ENCODE results near the gene PLCB4.

PLCB4 gene

GRCh38 chr20:9025011-9025410, 43.9 kb upstream of the PLCB4 start:
- no peak for DNase-seq (ENCODE audit: low spot score)
- no peak for TF ChIP-seq CTCF (IDR thresholded peaks at IDR 0.05; ENCODE audit: extremely low read depth, insufficient read depth, missing control alignments)
- in situ Hi-C loops (cut with MboI; ENCODE audit: low pct_unique_long_range_greater_than_20kb, low sequenced_read_pairs, unreplicated experiment) = no loop called here

GRCh38 chr20:9025643-9026042, 43.2 kb upstream of the PLCB4 start:
- in situ Hi-C loops (cut with MboI; ENCODE audit: low pct_unique_long_range_greater_than_20kb, low sequenced_read_pairs, unreplicated experiment) = no loop called here
- DNase-seq (ENCODE audit: low spot score) = no peak
- TF ChIP-seq CTCF (IDR thresholded peaks at IDR 0.05; ENCODE audit: extremely low read depth, insufficient read depth, missing control alignments) = no peak

DNA sequence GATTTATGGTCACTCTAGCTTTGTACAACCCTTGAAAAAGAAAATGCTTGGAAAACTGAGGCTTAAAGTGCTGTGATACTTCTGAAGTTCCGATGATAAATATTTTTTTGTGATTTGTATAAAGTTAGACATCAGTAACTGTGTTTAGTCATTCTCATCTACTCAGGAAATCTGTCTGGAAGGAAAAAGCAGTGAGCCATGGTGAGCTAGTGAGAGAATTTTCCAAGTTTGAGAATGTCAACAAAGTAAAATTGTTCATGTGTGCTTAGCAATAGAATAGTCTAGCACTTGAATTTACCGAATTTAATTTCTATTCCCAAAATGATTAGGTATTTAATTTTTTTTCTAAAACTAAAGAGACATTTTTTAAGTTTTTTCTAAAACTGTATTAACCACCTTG, 41.3 kb upstream of the PLCB4 start:
- TF ChIP-seq CTCF (IDR thresholded peaks at IDR 0.05; ENCODE audit: extremely low read depth, insufficient read depth, missing control alignments) = no peak
- in situ Hi-C loops (cut with MboI; ENCODE audit: low pct_unique_long_range_greater_than_20kb, low sequenced_read_pairs, unreplicated experiment) = no loop called here

DNA sequence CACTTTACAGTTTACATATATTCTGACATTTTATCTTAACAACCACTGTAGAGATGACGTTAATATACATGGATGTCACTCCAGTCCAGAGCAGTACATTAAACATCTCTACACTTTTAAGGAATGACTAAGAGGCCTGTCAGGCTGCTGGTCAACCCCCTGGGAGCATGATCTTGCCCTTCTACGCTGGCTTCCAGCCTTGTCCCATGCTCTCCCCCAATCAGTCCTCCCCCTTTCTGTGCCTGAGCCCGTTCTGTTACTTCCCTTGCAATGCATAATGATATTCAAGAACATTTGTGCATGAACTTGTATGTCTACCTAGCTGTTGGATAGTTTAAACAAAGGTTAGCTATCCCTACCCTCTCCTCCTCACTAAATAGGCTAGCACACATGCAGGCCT, 40.5 kb upstream of the PLCB4 start:
- no peak for DNase-seq (ENCODE audit: low spot score)
- in situ Hi-C loops (cut with MboI; ENCODE audit: low pct_unique_long_range_greater_than_20kb, low sequenced_read_pairs, unreplicated experiment) = no loop called here
- no peak for TF ChIP-seq CTCF (IDR thresholded peaks at IDR 0.05; ENCODE audit: extremely low read depth, insufficient read depth, missing control alignments)

More for the DNA sequence above, 41.3 kb upstream of the PLCB4 start:
- no peak for DNase-seq (ENCODE audit: low spot score)

- DNase-seq (ENCODE audit: low spot score) = no peak
- in situ Hi-C loops (cut with MboI; ENCODE audit: low pct_unique_long_range_greater_than_20kb, low sequenced_read_pairs, unreplicated experiment) = no loop called here
- no peak for TF ChIP-seq CTCF (IDR thresholded peaks at IDR 0.05; ENCODE audit: extremely low read depth, insufficient read depth, missing control alignments)
Measured at GRCh38 chr20:9031991-9032390, 36.9 kb upstream of the PLCB4 start.

- no peak for DNase-seq (ENCODE audit: low spot score)
- TF ChIP-seq CTCF (IDR thresholded peaks at IDR 0.05; ENCODE audit: extremely low read depth, insufficient read depth, missing control alignments) = no peak
- in situ Hi-C loops (cut with MboI; ENCODE audit: low pct_unique_long_range_greater_than_20kb, low sequenced_read_pairs, unreplicated experiment) = no loop called here
Measured at GRCh38 chr20:9032758-9033157, 36.1 kb upstream of the PLCB4 start.

GRCh38 chr20:9035126-9035525, 33.8 kb upstream of the PLCB4 start:
- in situ Hi-C loops (cut with MboI; ENCODE audit: low pct_unique_long_range_greater_than_20kb, low sequenced_read_pairs, unreplicated experiment) = no loop called here
- no peak for TF ChIP-seq CTCF (IDR thresholded peaks at IDR 0.05; ENCODE audit: extremely low read depth, insufficient read depth, missing control alignments)
- DNase-seq (ENCODE audit: low spot score) = no peak

Measured in GM13977 (cell line).